Dermis lymphatic vessel endothelial cell (primary cell): Measurements from ENCODE around the gene SPIN1. TPM values are rescaled to one million over a fixed set of nuclear protein-coding genes. Genes with fewer than 3 reads are reported as not detected.

ENCODE experiments used
- total RNA-seq: library from RNA; depleted of rRNA; stranded (reverse); fragments of >200 nt; gene quantifications from 2 replicates; pipeline ENCODE4 v1.2.1, GENCODE V29; 2014

SPIN1 gene
- total RNA-seq = 75.3 and 83.5 TPM in 2 replicates

DNA sequence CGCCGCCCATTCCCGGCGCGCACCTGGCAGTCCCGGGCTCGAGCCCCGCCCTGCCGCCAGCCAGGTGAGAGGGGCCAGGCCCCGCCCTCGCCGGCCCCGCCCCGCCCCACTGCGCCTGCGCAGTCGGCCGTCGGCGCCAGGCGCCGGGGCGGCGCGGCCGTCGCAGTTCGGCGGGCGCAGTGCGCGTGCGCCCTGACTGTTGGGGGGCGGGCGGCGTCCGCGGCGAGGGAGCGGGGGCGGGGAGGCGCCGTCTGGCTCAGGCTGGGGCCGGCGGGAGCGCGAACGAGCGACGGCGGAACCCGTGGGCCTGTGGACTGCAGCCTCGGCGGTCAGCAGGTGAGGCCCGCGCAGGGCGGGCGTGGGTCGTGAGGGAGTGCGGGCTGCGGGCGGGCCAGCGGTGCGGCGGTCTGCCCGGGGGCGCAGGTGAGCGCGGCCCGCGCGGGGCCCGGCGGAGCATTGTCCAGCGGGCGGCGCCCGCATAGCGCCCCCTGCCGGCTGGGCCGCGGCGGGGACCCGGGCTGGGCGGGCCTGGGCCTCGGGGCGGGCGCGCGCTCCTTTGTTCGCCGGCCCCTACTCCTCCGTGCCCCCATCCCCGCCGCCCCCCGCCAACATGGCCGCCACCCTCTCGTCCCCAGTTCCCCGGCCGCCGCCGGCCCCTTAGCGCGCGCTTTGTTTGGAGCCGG is at the start of gene SPIN1:
Gene SPIN1 (plus strand): TSS at position 242 of the 683 bp plus-strand sequence. CDS start 38,096 bp downstream, outside the sequence.

Other genes starting within 250 kb of the SPIN1 start
- gene SPATA31C2, start 250.0 kb upstream of the SPIN1 start, total RNA-seq = not detected in 2 replicates
- 0.26 and 0.98 TPM in 2 replicates for gene NXNL2, start 146.7 kb downstream of the SPIN1 start, total RNA-seq